Fibroblast of lung (primary cell): ENCODE data around the gene NAA38. TPM values are rescaled to one million over a fixed set of nuclear protein-coding genes. Genes with fewer than 3 reads are reported as not detected.
A peak's percentile ranks its signal among the peaks of the same experiment; 100 is the strongest.

ENCODE experiments used
- DNase-seq, 2 donors: peaks; one replicate each; pipeline versions ENCODE4 v3.0.0 to v3.0.0-alpha.2; 2010; ENCODE audit warnings: low read depth in 2 of 2
- H2AFZ ChIP-seq: 2 replicates; pipeline ENCODE4 v1.5.1; 2012; ENCODE audit warnings: low read length, control low read depth, inconsistent platforms
- H3K27ac ChIP-seq: 2 replicates; pipeline ENCODE4 v1.5.1; 2011; ENCODE audit warnings: low read length, control low read depth; ENCODE audit not compliant: insufficient read depth
- H3K27me3 ChIP-seq: 2 replicates; pipeline ENCODE4 v1.5.1; 2011; ENCODE audit warnings: mild to moderate bottlenecking, low read length; ENCODE audit not compliant: control insufficient read depth, insufficient read depth
- H3K36me3 ChIP-seq: 2 replicates; pipeline ENCODE4 v1.5.1; 2011; ENCODE audit warnings: low read length; ENCODE audit not compliant: control insufficient read depth, insufficient read depth
- H3K4me1 ChIP-seq: 2 replicates; pipeline ENCODE4 v1.5.1; 2011; ENCODE audit warnings: low read length; ENCODE audit not compliant: control insufficient read depth, insufficient read depth; ENCODE audit errors: extremely low read depth
- H3K4me2 ChIP-seq: 2 replicates; pipeline ENCODE4 v1.5.1; 2011; ENCODE audit warnings: low read length, control low read depth; ENCODE audit not compliant: insufficient read depth; ENCODE audit errors: extremely low read depth
- H3K4me3 ChIP-seq, 4 experiments: fragments of 200-600 bp in 1 of 4; sonication (generic) in 1 of 4; replicated peaks in 1 of 4; 2 replicates each; pipeline ENCODE4 v1.5.1; 2011 to 2016; ENCODE audit warnings: low read length in 4 of 4, low read depth in 3 of 4, mild to moderate bottlenecking in 3 of 4, control low read depth in 2 of 4, inconsistent platforms in 1 of 4, mixed read lengths in 1 of 4; ENCODE audit not compliant: insufficient read depth in 1 of 4; ENCODE audit errors: control extremely low read depth in 1 of 4
- H3K79me2 ChIP-seq: 2 replicates; pipeline ENCODE4 v1.5.1; 2012; ENCODE audit warnings: mild to moderate bottlenecking, low read length, inconsistent platforms; ENCODE audit not compliant: control insufficient read depth, insufficient read depth
- H3K9ac ChIP-seq: 2 replicates; pipeline ENCODE4 v1.5.1; 2011; ENCODE audit warnings: mild to moderate bottlenecking, low read length, control low read depth; ENCODE audit not compliant: insufficient read depth
- H3K9me3 ChIP-seq: 2 replicates; pipeline ENCODE4 v1.5.1; 2012; ENCODE audit warnings: low read depth, low read length; ENCODE audit not compliant: control insufficient read depth, insufficient read depth
- H4K20me1 ChIP-seq: 2 replicates; pipeline ENCODE4 v1.5.1; 2011; ENCODE audit warnings: low read length; ENCODE audit not compliant: control insufficient read depth, insufficient read depth; ENCODE audit errors: extremely low read depth
- EZH2 ChIP-seq: IDR thresholded peaks from 2 replicates; pipeline ENCODE4 v1.5.1; 2012; ENCODE audit warnings: low read length, control low read depth, mild to moderate bottlenecking; ENCODE audit errors: missing control alignments
- polyA plus RNA-seq, 2 donors: library from polyadenylated mRNA; depleted of rRNA in 1 of 2; stranded (reverse) in 1 of 2; unstranded in 1 of 2; fragments of >200 nt; gene quantifications; 2 replicates each; pipeline ENCODE4 v1.2.1, GENCODE V29; 2011 to 2012; ENCODE audit warnings: missing spikeins in 1 of 2
- total RNA-seq: library from RNA; depleted of rRNA; stranded (reverse); fragments of >200 nt; gene quantifications from 2 replicates; pipeline ENCODE4 v1.2.1, GENCODE V29; 2014
- TF ChIP-seq, protein P1 (sequence below), 2 donors: IDR thresholded peaks in 1 of 2; conservative IDR thresholded peaks in 1 of 2; 1 replicate in 1 of 2; 2 replicates in 1 of 2; pipeline ENCODE4 v1.5.1; 2011 to 2012; ENCODE audit warnings: low read length in 2 of 2, control low read depth in 1 of 2, inconsistent platforms in 1 of 2, low read depth in 1 of 2, mild to moderate bottlenecking in 1 of 2

Gene NAA38
- total and polyA plus RNA-seq, 2 donors (not counting 1 experiment from before 2014, with no cell fraction given) = 31.0 to 78.9 TPM

DNA sequence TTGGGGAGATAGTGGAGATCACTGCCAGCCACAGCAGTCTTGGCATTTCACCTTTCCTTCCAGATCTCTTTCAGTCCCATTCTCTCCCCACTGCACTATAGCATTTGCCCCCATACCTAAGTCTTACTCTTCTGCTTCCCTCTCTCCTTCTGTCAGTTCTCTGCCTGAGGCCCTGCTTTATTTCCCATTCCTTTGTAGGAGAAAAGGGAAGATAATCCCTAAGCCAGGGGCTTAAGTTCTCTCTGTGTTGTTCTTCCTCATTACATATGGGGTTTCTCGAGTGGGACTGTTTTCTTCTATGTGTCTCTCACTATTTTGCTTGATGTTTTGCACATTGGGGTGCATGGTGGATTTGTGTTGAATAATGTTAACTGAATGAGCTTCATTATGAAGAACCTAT is 16.9 kb downstream of the NAA38 start:
- Histone ChIP-seq H3K27ac (peak overlapping the region; percentile 100), H2AFZ (no peak overlapping the region), H4K20me1 (no peaks in the 10 kb centered on the region), H3K9ac (no peak overlapping the region), H3K9me3 (no peaks in the 10 kb centered on the region), H3K36me3 (peaks cover 11% of the 10 kb centered on the region), H3K4me1 (peaks cover 30% of the 10 kb centered on the region), H3K4me3 (peak overlapping the region in 2 of 4 experiments; percentile 22 to 92), H3K4me2 (peak overlapping the region; percentile 32), H3K79me2 (peaks cover 39% of the 10 kb centered on the region), H3K27me3 (no peaks in the 10 kb centered on the region)
- DNase-seq = no peak
- no peak for TF ChIP-seq EZH2
- TF ChIP-seq, protein P1, sequence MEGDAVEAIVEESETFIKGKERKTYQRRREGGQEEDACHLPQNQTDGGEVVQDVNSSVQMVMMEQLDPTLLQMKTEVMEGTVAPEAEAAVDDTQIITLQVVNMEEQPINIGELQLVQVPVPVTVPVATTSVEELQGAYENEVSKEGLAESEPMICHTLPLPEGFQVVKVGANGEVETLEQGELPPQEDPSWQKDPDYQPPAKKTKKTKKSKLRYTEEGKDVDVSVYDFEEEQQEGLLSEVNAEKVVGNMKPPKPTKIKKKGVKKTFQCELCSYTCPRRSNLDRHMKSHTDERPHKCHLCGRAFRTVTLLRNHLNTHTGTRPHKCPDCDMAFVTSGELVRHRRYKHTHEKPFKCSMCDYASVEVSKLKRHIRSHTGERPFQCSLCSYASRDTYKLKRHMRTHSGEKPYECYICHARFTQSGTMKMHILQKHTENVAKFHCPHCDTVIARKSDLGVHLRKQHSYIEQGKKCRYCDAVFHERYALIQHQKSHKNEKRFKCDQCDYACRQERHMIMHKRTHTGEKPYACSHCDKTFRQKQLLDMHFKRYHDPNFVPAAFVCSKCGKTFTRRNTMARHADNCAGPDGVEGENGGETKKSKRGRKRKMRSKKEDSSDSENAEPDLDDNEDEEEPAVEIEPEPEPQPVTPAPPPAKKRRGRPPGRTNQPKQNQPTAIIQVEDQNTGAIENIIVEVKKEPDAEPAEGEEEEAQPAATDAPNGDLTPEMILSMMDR (conservative IDR thresholded peaks at IDR 0.05 in 1 of 2, IDR thresholded peaks at IDR 0.05 in 1 of 2; ENCODE audit: low read depth in 1 of 2, low read length in 2 of 2) = no peak

DNA sequence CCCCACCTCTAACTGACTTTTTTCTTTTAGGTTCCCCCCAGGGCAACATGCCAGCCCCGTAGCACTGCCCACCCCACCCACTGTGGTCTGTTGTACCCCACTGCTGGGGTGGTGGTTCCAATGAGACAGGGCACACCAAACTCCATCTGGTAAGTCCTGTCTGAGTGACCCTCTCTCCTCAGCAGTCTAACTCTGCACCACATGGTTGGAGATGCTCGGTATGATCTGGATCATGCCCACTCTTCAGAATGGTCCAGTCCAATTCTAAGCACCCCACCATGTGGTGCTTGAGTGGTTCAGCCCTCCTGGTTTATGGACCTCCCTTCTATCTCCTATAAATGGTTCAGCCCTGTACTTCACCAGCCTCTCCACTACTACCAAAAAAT is 17.5 kb downstream of the NAA38 start:
- H3K27ac ChIP-seq = no peak overlapping the region

DNA sequence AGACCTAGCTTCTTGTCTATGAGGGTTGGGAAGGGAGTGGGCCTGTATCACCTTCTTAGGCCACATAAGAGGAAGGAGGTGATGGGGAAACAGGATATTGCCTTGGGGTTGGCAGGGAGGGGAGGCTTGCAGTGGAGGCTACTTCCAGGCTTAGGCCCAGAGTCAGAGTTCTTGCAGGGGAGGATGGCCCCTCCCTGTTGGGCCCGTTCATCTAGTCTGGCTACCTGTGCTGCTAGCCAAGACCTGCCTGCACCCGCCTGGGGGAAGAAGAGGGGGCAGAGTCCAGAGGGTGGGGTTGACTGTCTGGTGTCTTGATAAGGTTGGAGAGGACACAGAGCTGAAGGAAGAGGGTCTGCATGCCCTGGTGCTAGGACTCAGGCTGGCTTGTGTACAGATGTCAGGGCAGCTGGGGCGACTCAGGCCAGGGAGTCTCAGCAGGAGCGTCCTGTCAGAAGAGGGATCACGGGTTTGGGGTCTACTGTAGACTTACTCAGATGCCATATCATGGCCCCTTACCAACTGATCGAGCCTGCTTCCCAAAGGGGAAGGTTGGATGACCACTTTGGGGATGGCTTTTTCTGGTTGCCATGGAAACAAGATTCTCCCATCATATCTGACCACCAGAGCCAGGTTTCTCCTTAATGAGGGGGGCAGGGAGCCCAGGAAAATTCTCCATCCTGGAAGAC is 18.0 kb downstream of the NAA38 start:
- no peaks in the 10 kb centered on the region for H3K9me3 ChIP-seq
- H2AFZ ChIP-seq = no peak overlapping the region
- peak overlapping the region in 3 of 4 experiments; percentile 38 to 92 (median 73) for H3K4me3 ChIP-seq
- peak overlapping the region; percentile 27 for H3K9ac ChIP-seq
- H3K36me3 ChIP-seq = peaks cover 7% of the 10 kb centered on the region
- peaks cover 26% of the 10 kb centered on the region for H3K4me1 ChIP-seq
- peaks cover 31% of the 10 kb centered on the region for H3K79me2 ChIP-seq
- peak overlapping the region; percentile 75 for H3K4me2 ChIP-seq
- peak overlapping the region; percentile 48 for H3K27ac ChIP-seq
- no peaks in the 10 kb centered on the region for H3K27me3 ChIP-seq
- H4K20me1 ChIP-seq = no peaks in the 10 kb centered on the region
- no peak for TF ChIP-seq EZH2
- TF ChIP-seq, protein P1 (conservative IDR thresholded peaks at IDR 0.05 in 1 of 2, IDR thresholded peaks at IDR 0.05 in 1 of 2; ENCODE audit: low read depth in 1 of 2, low read length in 2 of 2) = no peak
- DNase-seq = no peak

More for the DNA sequence above, 17.5 kb downstream of the NAA38 start:
- H4K20me1 ChIP-seq = no peaks in the 10 kb centered on the region
- H3K9me3 ChIP-seq = no peaks in the 10 kb centered on the region
- peaks cover 26% of the 10 kb centered on the region for H3K4me1 ChIP-seq
- no peak overlapping the region for H3K4me2 ChIP-seq
- H3K9ac ChIP-seq = no peak overlapping the region
- TF ChIP-seq, protein P1 (conservative IDR thresholded peaks at IDR 0.05 in 1 of 2, IDR thresholded peaks at IDR 0.05 in 1 of 2; ENCODE audit: low read depth in 1 of 2, low read length in 2 of 2) = no peak
- TF ChIP-seq EZH2 = no peak
- no peak overlapping the region for H2AFZ ChIP-seq
- DNase-seq = peak; percentile 36 to 56
- H3K79me2 ChIP-seq = peaks cover 33% of the 10 kb centered on the region
- H3K4me3 ChIP-seq = peak overlapping the region in 1 of 4 experiments; percentile 92
- H3K27me3 ChIP-seq = no peaks in the 10 kb centered on the region
- H3K36me3 ChIP-seq = peaks cover 7% of the 10 kb centered on the region
